Mucosa of gallbladder (tissue), 1 donor: ENCODE data around the gene ZNF41. TPM values are rescaled to one million over a fixed set of nuclear protein-coding genes. Genes with fewer than 3 reads are reported as not detected.
A peak's percentile ranks its signal among the peaks of the same experiment; 100 is the strongest.
"Not testable (repeated sequence)": the region's sequence is repeated elsewhere in the genome, so short reads cannot be mapped to it uniquely, and the experiment has no call there.

Source experiments
- DNase-seq: peaks from one replicate; pipeline ENCODE4 v3.0.0-alpha.2; 2020; ENCODE audit warnings: low spot score
- total RNA-seq: library from RNA; stranded (reverse); gene quantifications from one replicate; pipeline ENCODE4 v1.2.1, GENCODE V29; 2021
- donor health status: DM: no; HTN: no; CAD: no.

The ZNF41 gene
- 11.1 TPM for total RNA-seq

- peak; percentile 63 for DNase-seq
Measured at GRCh38 chrX:47482512-47483305, at the start of gene ZNF41. Gene ZNF41 (minus strand): TSS chrX:47483222. CDS start chrX:47467481, 15,741 bp downstream.

- DNase-seq: no peak
Measured at GRCh38 chrX:47530049-47530448, 47.0 kb upstream of the ZNF41 start.

- DNase-seq: no peak
Measured at GRCh38 chrX:47529548-47529947, 46.5 kb upstream of the ZNF41 start.

- no peak for DNase-seq
Measured at GRCh38 chrX:47523713-47524166, 40.7 kb upstream of the ZNF41 start.

DNA sequence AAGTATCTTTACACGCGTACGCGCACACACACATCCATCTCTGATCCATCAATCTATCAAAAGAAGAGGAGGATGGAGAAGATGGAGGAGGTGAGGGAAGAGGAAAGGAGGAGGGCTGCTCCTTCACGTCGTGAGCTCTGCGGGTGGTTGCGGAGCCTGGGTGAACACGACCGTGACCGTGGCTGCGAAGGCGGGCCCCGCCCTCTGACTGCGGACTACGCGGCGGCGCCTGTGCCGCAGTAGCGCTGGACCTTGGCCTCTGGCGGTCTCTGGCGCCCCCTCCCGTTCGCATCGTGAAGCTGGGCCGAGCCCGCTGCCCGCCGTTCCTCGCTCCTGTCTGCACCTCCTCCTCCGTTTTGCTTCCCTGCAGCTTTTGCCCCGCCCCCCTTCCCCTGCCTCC, 40.3 kb upstream of the ZNF41 start:
- DNase-seq: peak; percentile 83

DNA sequence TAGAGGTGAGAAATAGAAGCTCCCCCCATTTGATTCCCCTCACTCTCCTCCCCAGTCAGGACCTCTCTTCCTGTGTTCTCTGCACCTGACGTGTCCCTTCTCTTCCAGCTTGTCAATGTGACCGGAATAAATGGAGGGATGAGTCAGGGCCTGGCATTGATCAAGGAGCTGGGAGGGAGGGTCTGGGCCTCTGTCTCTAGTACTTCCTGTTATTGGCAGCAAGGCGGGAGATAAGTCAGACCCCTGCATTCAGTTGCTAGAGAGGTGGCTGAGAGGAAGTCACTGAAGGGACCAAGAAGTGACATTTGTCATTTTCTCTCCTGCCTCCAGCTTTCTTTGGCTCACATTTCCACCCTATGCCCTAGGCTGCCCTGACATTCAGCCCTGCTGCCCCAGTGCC, 35.1 kb upstream of the ZNF41 start:
- no peak for DNase-seq

GRCh38 chrX:47515941-47516665, 33.1 kb upstream of the ZNF41 start:
- no peak for DNase-seq

DNA sequence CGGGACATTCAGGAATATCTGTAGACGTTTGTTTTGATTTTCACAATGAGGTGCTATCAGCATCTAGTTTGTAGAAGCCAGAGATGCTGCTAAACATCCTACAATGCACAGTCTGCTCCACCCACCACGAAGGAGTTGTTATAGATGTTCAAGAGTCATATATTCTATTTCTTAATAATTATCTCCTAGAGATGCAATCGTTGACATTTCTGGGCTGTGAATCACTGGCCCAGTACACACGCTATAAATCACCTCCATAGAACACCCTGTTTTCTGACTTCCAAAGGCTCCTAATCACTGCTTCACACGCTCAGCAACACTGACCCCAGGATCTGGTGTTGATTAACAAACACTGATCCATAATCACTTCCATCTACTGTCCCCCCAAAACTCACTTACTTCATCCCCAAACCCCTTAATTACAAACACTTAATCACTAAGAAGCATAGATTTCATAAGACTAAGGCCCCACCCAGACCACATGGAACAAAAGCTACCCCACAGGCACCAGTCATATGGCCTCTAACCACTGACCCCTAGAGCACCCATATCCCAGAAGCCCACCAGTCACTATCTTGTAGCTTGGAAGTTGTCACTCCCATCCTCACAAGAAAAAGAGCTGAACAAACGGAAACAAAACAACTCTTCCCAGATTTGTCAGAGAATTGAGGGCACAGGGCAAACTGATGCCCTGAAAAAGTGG, 31.7 kb upstream of the ZNF41 start:
- DNase-seq: no peak

DNA sequence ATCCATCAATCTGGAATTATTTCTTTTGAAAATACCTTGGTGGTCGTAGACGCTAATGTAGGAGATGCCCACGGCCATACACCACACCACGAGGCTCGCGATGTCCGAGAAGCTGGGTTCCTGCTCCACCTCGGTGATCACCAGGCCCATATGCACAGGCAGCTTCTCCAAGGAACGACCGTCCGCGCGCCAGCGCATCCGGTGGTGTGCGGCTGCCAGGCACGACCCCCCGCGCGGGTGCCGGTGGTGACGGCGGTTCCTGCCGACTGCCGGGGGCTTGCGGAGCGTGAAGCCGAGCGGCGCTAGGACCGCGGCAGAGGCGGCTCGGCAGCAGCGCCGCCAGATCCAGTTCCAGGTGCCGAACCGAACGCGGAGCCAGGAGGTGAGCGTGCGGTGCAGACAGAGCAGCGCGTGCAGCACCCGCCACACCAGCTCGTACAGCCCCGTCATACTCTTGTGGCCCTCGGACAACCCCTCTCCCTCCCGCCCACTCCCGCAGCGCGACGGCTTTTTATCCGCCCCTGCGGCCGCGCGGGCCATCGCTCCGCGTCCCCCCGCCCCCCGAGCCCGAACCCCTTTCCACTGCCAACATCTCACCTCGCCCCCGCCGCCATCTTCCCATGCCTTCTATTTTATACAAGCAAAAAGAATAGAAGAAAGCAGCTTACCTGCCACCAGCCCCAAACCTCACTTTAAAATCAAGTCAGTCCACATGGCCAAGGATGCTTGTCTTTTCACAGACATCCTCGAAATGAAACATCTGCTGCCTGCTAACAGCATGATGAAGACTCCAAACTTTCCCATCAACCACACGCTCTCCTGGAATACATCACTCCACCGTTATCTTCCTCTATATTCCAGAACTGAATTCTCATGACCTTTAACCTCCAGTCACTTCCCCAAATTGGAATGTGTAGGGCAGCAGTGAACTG, 30.3 kb upstream of the ZNF41 start:
- DNase-seq: not testable (repeated sequence)

DNA sequence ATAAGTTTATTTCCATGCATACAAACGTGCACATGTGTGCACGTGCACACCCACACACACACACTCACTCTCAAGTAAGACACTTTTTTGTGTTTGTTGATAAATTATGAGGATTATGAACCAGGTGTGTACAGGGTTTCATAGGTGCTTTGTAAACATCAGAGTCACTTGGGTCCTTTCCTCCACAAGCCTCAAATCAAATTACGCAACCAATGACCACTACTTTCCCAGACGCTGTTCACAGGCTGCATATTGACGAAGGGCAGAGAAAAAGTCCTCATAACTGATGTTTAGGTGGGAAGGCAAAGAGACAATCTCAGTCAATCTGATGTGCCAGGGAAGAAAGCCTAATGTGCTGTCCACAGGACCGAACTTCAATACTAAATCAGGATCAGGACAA, 29.4 kb upstream of the ZNF41 start:
- DNase-seq: not testable (repeated sequence)

GRCh38 chrX:47507153-47507867, 24.3 kb upstream of the ZNF41 start:
- no peak for DNase-seq

- no peak for DNase-seq
Measured at GRCh38 chrX:47503151-47503550, 20.1 kb upstream of the ZNF41 start.

DNA sequence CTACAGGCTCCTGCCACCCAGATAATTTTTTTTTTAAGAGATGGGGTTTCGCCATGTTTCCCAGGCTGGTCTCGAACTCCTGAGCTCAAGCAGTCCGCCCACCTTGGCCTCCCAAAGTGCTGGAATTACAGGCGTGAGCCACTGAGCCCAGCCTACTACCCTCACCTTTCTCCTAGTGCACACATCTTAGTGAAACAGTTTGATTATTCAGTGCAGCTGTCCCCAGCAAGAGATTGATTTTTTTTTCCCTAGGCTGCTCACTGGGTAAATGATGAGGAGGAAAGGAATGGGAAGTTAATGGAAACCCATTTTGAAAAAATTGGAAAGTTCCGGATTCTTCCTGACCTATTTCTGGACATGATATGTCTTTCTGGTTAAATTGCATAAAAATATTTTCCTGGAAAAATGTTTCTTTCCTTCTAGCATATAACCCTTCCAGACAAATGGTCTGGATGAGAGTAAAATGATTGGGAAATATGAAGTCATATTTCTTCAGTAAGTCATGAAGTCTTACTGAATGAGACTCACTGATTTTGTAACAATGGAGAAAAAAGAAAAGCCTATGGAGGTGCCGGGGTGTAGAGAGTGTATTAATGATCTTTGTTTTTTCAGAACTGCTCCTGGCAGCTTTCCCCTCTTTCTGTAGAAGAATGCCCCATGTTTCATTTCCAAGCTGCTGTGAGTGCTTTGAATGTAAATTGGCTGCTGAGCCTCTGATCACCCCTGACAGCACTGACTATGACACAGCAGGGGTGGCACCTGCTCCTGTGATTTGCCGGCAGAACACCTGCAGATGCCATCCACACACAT, 19.5 kb upstream of the ZNF41 start:
- DNase-seq: no peak

DNA sequence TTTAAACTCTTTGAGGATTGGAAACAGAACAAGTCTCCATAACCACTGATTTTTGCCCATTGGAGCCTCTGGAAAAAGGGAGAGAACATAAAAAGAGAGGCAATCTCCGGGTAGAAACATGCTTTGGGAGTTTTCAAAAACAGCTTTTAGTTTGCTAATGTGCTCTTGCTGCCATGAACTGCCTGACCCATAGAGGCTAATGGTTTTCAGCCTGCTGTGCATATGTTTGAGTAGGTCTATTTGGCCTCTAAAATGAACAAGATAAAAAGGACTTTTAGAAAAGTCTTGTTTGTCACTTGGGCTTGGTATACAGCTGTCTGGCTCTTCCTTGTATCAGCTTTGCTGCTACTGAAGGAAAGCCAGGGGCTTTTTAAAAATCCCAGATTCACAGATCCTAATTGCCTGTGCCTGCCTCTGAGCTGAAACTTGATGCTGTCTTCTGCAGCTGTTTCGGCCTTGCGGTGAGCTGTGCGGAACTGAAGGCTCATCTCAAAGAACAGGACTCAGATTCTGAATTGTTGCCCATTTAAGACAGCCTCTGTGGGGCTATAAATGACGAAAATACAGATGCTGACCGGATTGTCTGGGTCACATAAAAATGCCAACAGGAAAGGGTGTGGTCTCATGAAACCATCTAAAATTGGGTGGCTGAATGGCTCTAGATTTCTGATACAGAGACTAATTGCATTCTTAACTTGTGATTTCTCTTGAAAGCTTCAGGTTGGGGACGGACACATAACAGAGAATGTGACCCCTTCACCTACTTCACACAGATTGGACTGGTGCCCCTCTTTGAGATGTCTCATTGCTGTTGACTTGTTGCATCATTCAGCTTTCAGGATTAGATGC, 18.4 kb upstream of the ZNF41 start:
- DNase-seq: no peak

GRCh38 chrX:47500554-47500953, 17.5 kb upstream of the ZNF41 start:
- DNase-seq: no peak

GRCh38 chrX:47499293-47499692, 16.3 kb upstream of the ZNF41 start:
- no peak for DNase-seq

- no peak for DNase-seq
Measured at GRCh38 chrX:47498411-47498810, 15.4 kb upstream of the ZNF41 start.

DNA sequence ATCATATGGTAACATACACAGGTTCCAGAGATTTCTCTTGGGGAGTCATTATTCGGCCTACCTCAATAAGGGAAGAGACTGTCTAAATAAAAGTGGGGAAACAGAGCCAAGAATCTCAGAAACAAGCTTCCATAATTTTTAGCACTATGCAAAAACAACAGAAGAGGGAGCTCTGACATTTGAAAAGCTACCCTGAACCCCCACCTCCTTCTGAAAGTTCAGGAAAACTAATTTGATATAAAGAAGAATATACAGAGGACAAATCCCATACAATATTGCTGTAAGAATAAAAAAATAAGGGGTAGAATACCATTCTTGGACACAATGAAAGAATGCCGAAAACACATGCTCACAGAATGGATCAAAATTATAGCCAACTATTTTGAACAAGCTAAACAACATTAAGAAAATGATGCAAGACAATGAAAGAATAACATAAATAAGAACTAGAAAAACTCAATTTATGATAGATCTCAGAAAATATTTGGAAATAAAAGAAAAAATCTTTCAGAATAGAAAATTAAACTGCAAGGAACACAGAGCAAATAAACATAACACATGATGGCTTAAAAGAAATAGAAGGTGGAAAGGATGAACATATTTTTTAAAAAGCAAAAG, 14.4 kb upstream of the ZNF41 start:
- no peak for DNase-seq
